ENCODE data around the gene CCL11.
"Not testable (repeated sequence)": the region's sequence is repeated elsewhere in the genome, so short reads cannot be mapped to it uniquely, and the experiment has no call there.

CCL11 gene

GRCh38 chr17:34312080-34312479 lies 26.5 kb downstream of the CCL11 start:
- no peak for DNase-seq

DNA sequence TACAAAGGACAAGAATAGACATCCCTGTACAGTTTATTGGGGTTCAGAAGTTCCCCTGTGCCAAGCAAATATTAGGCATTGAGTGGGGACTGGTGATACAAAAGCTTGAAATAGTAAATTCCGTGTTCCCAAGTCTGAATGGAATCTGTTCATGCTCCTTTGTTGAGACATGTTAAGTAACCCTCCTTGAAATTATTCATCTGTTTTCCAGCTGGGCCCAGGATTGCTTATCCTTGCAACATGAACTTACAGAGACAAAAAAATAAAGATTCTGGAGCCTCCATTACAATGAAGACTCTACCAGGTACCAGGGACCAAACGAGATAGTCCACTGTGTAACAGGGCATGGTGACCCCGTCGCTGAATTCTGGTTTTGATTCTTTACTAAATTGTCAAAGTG lies 27.6 kb downstream of the CCL11 start:
- no peak for DNase-seq

DNA sequence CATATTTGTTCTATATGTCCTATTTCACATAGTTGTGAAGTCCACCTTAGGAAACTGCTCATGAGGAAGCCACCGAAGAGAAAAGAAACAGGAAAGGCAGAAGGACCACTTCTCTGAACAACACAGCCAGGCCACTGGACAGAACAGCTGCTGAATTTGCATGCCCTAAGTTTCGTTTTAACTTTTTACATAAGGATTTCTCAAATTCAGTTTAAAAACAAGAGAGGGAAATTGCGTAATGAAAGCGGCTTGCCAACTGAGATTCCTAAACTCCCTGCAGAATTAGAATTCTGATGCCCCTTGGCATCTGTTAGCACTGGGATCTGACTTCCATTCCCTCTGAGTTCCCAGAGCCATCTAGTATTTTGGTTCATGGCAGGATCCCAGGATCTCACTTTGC lies 28.7 kb downstream of the CCL11 start:
- no peak for DNase-seq

DNA sequence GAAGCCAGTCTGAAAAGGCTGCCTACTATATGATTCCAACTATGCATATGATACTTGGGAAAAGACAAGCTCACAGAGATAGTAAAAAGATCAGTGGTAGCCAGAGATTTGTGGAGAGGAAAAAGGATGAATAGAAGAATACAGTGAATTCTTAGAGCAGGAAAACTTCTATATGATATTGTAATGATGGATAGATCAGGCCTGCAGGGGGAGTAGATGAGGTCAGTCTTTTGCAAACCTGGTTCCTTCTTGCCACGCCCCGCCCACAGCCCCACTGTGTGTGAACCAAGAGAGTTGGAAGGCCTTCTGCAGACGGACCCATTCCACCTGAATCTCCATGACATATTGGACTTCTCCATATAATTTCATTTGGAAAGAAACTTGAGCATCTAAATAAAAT lies 32.9 kb downstream of the CCL11 start:
- DNase-seq = no peak

DNA sequence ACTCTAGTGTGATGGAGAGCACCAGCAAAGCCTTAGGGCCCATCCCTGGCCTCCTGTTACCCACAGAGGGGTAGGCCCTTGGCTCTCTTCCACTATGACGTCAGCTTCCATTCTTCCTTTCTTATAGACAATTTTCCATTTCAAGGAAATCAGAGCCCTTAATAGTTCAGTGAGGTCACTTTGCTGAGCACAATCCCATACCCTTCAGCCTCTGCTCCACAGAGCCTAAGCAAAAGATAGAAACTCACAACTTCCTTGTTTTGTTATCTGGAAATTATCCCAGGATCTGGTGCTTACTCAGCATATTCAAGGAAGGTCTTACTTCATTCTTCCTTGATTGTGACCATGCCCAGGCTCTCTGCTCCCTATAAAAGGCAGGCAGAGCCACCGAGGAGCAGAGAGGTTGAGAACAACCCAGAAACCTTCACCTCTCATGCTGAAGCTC lies 33.5 kb downstream of the CCL11 start, which contains the start of gene CCL8:
TSS of gene CCL8 (plus strand) at position 397 of the 445 bp plus-strand sequence. CDS start 67 bp downstream, outside the sequence.
- no peak for DNase-seq

DNA sequence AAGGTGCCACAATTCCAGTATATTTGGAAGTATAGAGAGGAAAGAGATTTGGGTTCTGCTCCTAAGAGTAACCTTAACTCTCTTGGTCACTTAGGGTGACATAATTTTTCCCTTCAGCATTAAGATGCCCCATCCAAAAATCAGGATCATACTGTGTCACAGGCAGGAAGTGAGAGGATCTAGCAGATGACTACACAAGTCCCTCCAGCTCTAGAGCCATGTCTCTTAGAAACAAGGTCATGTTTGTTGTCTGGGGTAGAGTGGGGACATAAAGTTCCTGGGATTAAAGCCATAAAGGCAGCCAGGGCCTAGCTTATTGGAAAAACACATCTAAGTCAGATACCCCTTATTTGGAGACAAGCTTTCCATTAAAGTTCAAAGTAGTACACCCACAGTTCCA lies 36.4 kb downstream of the CCL11 start:
- DNase-seq = no peak

GRCh38 chr17:34327580-34327979 lies 42.0 kb downstream of the CCL11 start:
- DNase-seq = not testable (repeated sequence)

- DNase-seq = no peak
Observed at GRCh38 chr17:34337701-34338100, 52.2 kb downstream of the CCL11 start.
